Endodermal cell (in vitro differentiated cells): Measurements from ENCODE around the gene SND1. TPM values are rescaled to one million over a fixed set of nuclear protein-coding genes. Genes with fewer than 3 reads are reported as not detected.

Source experiments
- DNase-seq: peaks from one replicate; pipeline ENCODE4 v3.0.0-alpha.2; 2017
- H3K27ac ChIP-seq: 2 replicates; pipeline ENCODE4 v1.5.1; 2013; ENCODE audit warnings: mild to moderate bottlenecking, low read depth, low read length, moderate library complexity
- H3K27me3 ChIP-seq: 2 replicates; pipeline ENCODE4 v1.6.1; 2013; ENCODE audit warnings: mild to moderate bottlenecking, low read length, moderate library complexity; ENCODE audit not compliant: insufficient read depth, control insufficient read depth, poor library complexity, severe bottlenecking
- H3K36me3 ChIP-seq: 2 replicates; pipeline ENCODE4 v1.7.0; 2013; ENCODE audit warnings: mild to moderate bottlenecking, low read length, moderate library complexity; ENCODE audit not compliant: control insufficient read depth, insufficient read depth
- H3K4me1 ChIP-seq: one replicate; pipeline ENCODE4 v1.7.0; 2013; ENCODE audit warnings: low read length; ENCODE audit not compliant: control insufficient read depth, insufficient read depth
- H3K4me3 ChIP-seq: 2 replicates; pipeline ENCODE4 v1.5.1; 2013; ENCODE audit warnings: mild to moderate bottlenecking, low read length, moderate library complexity
- H3K9ac ChIP-seq: 2 replicates; pipeline ENCODE4 v1.6.1; 2013; ENCODE audit warnings: mild to moderate bottlenecking, low read length, moderate library complexity; ENCODE audit not compliant: poor library complexity, severe bottlenecking; ENCODE audit errors: extremely low read depth
- H3K9me3 ChIP-seq: 2 replicates; pipeline ENCODE4 v1.6.1; 2013; ENCODE audit warnings: mild to moderate bottlenecking, low read length, moderate library complexity; ENCODE audit not compliant: control insufficient read depth
- H3K27ac Mint-ChIP-seq: 2 replicates; pipeline ENCODE4 v1.8.0; 2020; ENCODE audit warnings: mixed read lengths
- H3K27me3 Mint-ChIP-seq: 2 replicates; pipeline ENCODE4 v1.8.0; 2021; ENCODE audit warnings: mild to moderate bottlenecking, mixed read lengths; ENCODE audit not compliant: insufficient read depth
- H3K36me3 Mint-ChIP-seq: 2 replicates; pipeline ENCODE4 v1.8.0; 2020; ENCODE audit warnings: low read depth, mixed read lengths
- H3K4me1 Mint-ChIP-seq: 2 replicates; pipeline ENCODE4 v1.8.0; 2020; ENCODE audit warnings: mixed read lengths
- H3K4me3 Mint-ChIP-seq: 2 replicates; pipeline ENCODE4 v1.8.0; 2020; ENCODE audit warnings: mild to moderate bottlenecking, moderate library complexity, mixed read lengths
- H3K9me3 Mint-ChIP-seq: 2 replicates; pipeline ENCODE4 v1.8.0; 2020; ENCODE audit warnings: mild to moderate bottlenecking, mixed read lengths
- WGBS, 2 experiments: methylation state at CpG; one replicate each; pipeline versions ENCODE4 v1.1.5 to v1.1.7; 2013; ENCODE audit warnings: missing lambda C conversion rate in 2 of 2, mixed read lengths in 1 of 2; ENCODE audit not compliant: insufficient coverage in 1 of 2, insufficient read length in 1 of 2; 5-methylcytosine and 5-hydroxymethylcytosine counted together
- total RNA-seq, 2 donors: library from RNA; stranded (reverse); fragmentation: NEBNext Ultra II Directional in 1 of 2; extraction: Animal tissue kit (Norgen Biotek cat#: 25700) in 1 of 2; gene quantifications; 2 replicates in 1 of 2; 3 replicates in 1 of 2; pipeline ENCODE4 v1.2.1, GENCODE V29; 2021
- TF ChIP-seq, protein P1 (sequence below): fragments of 200-600 bp; sonication (generic); conservative IDR thresholded peaks from 2 replicates; pipeline ENCODE4 v1.5.0; 2021; ENCODE audit warnings: antibody characterized with exemption, mild to moderate bottlenecking

Gene SND1
- total RNA-seq, 2 donors from 2014 or later: 240 to 267 TPM

DNA sequence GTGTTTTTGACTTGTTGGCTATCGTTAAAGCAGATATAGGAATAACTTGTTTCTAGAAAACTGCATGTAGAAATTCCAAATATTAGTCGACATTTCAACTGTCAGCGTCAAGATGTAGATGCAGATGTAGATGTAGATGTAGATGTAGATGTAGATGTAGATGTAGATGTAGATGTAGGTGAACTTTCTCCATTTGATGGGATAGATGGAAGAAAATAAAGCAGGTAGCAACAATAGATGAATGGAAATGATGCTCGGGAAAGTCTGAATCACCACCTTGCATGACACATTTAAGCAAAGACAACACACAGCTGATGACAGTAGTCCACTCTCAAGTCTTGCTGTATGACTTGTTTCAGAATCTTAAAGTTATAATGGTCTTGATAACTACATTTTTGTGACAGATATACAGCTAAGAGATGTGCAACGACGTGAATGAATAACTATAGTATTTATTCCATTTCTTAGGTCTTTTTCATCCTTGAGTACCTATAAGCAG, 53.5 kb downstream of the SND1 start:
- TF ChIP-seq, protein P1, sequence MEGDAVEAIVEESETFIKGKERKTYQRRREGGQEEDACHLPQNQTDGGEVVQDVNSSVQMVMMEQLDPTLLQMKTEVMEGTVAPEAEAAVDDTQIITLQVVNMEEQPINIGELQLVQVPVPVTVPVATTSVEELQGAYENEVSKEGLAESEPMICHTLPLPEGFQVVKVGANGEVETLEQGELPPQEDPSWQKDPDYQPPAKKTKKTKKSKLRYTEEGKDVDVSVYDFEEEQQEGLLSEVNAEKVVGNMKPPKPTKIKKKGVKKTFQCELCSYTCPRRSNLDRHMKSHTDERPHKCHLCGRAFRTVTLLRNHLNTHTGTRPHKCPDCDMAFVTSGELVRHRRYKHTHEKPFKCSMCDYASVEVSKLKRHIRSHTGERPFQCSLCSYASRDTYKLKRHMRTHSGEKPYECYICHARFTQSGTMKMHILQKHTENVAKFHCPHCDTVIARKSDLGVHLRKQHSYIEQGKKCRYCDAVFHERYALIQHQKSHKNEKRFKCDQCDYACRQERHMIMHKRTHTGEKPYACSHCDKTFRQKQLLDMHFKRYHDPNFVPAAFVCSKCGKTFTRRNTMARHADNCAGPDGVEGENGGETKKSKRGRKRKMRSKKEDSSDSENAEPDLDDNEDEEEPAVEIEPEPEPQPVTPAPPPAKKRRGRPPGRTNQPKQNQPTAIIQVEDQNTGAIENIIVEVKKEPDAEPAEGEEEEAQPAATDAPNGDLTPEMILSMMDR: no peak
- H3K36me3 Mint-ChIP-seq: peaks cover 80% of the 10 kb centered on the region

DNA sequence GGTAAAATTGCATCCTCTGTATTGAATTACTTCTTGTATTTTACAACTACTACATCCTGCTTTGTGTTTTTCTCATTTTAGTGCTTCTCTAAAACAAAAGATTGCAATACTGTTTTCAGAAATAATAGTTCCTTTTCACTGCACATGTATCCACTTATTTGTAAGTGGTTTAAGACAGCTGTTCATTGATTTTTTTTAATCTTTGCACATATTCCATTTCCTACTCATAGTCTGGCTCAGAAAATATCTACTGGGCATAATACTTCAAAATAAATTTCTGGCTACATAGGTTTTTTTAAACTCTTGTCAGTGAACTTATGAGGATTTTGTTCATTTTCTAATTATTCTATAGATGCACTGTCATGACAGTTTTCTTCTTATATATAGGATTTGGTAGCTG, 54.8 kb downstream of the SND1 start:
- DNase-seq: no peak
- no peak overlapping the region for H3K27ac Mint-ChIP-seq
- no peak overlapping the region for H3K27ac ChIP-seq
- H3K4me1 ChIP-seq: no peaks in the 10 kb centered on the region
- H3K9ac ChIP-seq: no peak overlapping the region
- no peaks in the 10 kb centered on the region for H3K27me3 ChIP-seq
- H3K9me3 Mint-ChIP-seq: peaks cover 9% of the 10 kb centered on the region
- H3K27me3 Mint-ChIP-seq: no peaks in the 10 kb centered on the region
- peaks cover 21% of the 10 kb centered on the region for H3K9me3 ChIP-seq
- H3K4me3 Mint-ChIP-seq: no peak overlapping the region
- H3K4me3 ChIP-seq: no peak overlapping the region
- peaks cover 96% of the 10 kb centered on the region for H3K36me3 ChIP-seq
- peaks cover 10% of the 10 kb centered on the region for H3K4me1 Mint-ChIP-seq
- H3K36me3 Mint-ChIP-seq: peaks cover 80% of the 10 kb centered on the region
- TF ChIP-seq, protein P1: no peak

More for the DNA sequence above, 53.5 kb downstream of the SND1 start:
- no peak for DNase-seq
- Histone ChIP-seq H3K4me3 (no peak overlapping the region), H3K9me3 (peaks cover 8% of the 10 kb centered on the region), H3K4me1 (peaks cover 2% of the 10 kb centered on the region), H3K36me3 (peaks cover 96% of the 10 kb centered on the region), H3K9ac (no peak overlapping the region), H3K27ac (no peak overlapping the region), H3K27me3 (no peaks in the 10 kb centered on the region)
- H3K9me3 Mint-ChIP-seq: peaks cover under 1% of the 10 kb centered on the region
- H3K4me1 Mint-ChIP-seq: peaks cover 16% of the 10 kb centered on the region
- WGBS, 2 experiments: 95 to 98% methylated on average over 4 to 5 of the region's 6 CpGs
- no peak overlapping the region for H3K4me3 Mint-ChIP-seq
- no peaks in the 10 kb centered on the region for H3K27me3 Mint-ChIP-seq
- H3K27ac Mint-ChIP-seq: no peak overlapping the region

DNA sequence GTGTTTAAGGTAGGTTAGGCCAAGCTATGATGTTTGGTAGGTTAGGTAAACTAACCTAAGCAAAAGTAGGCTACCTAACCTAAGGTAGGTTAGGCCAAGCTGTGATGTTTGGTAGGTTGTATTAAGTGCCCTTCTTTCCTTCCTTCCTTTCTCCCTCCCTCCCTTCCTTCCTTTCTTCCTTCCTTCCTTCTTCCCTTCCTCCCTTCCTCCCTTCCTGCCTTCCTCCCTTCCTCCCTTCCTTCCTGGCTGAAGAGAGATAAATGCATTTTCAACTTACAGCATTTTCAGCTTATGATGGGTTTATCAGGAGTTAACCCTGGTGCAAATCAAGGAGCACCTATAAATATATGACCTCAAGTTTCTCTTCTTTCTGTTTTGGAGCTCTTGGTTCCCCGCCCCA, 56.2 kb downstream of the SND1 start:
- Mint-ChIP-seq H3K4me3 (no peak overlapping the region), H3K9me3 (peaks cover 9% of the 10 kb centered on the region), H3K4me1 (peaks cover 3% of the 10 kb centered on the region), H3K27ac (no peak overlapping the region), H3K36me3 (peaks cover 79% of the 10 kb centered on the region), H3K27me3 (no peaks in the 10 kb centered on the region)
- no peaks in the 10 kb centered on the region for H3K27me3 ChIP-seq
- no peak for DNase-seq
- peaks cover 97% of the 10 kb centered on the region for H3K36me3 ChIP-seq
- WGBS, 2 experiments: 91% methylated on average over 1 of the region's 1 CpG; no CpG with 5 or more reads in 1 of the 2 experiments
- H3K4me3 ChIP-seq: no peak overlapping the region
- TF ChIP-seq, protein P1: no peak
- no peak overlapping the region for H3K27ac ChIP-seq
- H3K4me1 ChIP-seq: no peaks in the 10 kb centered on the region
- no peak overlapping the region for H3K9ac ChIP-seq
- peaks cover 23% of the 10 kb centered on the region for H3K9me3 ChIP-seq
